ENCODE results near the gene CBX4.

DNA sequence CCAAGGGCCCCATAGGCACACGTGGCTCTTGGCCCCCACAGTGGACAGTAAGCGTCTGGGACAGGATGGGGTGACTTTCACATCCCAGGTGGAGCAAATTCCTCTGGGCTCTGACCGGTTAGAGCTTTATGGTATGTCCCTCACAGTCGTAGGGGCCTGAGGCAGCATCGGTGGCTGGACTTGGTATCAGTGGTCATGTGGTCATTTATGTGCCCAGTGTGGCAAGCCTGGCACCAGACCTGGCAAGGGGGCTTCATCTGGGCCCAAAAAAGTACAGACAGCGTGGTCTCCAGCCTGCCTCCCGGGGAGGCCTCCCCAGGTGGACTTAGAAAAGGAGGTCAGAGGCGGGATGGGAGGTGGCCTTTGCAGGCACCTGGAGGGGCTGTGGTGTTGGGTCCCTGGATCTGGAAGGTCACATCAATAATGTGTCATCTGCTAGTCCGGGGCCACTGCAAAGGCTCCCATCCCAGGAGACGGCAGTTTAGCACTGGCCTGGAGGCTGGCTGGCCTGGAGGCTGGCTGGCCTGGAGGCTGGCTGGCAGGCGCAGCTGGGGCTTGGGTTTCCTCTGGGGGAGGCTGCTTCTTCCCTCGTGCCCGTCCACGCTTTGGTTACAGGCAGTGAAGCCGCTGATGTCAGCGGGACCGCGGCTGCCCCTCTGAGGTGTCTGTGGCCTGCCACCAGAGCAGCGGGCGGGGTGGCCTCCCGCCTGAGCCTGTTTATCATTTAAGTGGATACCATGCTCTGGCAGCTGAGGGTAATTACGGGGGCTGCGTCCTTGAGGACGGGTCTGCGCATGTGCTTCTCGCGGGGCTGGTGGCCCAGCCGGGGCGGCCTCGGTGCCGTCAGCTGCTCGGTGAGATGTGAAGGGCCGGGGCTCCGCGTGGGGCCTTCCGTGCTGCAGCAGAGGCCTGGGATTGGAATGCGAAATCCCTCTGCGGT, 20.7 kb upstream of the CBX4 start:
- TF ChIP-seq, protein P1, sequence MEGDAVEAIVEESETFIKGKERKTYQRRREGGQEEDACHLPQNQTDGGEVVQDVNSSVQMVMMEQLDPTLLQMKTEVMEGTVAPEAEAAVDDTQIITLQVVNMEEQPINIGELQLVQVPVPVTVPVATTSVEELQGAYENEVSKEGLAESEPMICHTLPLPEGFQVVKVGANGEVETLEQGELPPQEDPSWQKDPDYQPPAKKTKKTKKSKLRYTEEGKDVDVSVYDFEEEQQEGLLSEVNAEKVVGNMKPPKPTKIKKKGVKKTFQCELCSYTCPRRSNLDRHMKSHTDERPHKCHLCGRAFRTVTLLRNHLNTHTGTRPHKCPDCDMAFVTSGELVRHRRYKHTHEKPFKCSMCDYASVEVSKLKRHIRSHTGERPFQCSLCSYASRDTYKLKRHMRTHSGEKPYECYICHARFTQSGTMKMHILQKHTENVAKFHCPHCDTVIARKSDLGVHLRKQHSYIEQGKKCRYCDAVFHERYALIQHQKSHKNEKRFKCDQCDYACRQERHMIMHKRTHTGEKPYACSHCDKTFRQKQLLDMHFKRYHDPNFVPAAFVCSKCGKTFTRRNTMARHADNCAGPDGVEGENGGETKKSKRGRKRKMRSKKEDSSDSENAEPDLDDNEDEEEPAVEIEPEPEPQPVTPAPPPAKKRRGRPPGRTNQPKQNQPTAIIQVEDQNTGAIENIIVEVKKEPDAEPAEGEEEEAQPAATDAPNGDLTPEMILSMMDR (conservative IDR thresholded peaks at IDR 0.05; ENCODE audit: low read depth, low read length): no peak
- TF ChIP-seq RAD21 (IDR thresholded peaks at IDR 0.05; ENCODE audit: low read length) (no peak), MAZ (IDR thresholded peaks at IDR 0.05; ENCODE audit: borderline replicate concordance, low read depth, low read length) (no peak), POLR2A (IDR thresholded peaks at IDR 0.05; ENCODE audit: low read depth, low read length) (no peak), SMC3 (IDR thresholded peaks at IDR 0.05; ENCODE audit: low read depth, low read length) (no peak), RFX5 (IDR thresholded peaks at IDR 0.05; ENCODE audit: low read depth, low read length) (no peak), CEBPB (IDR thresholded peaks at IDR 0.05; ENCODE audit: low read depth, low read length) (no peak), MXI1 (IDR thresholded peaks at IDR 0.05; ENCODE audit: borderline replicate concordance, low read depth, low read length) (no peak), CHD1 (IDR thresholded peaks at IDR 0.05; ENCODE audit: low read depth, low read length) (no peak), RCOR1 (IDR thresholded peaks at IDR 0.05; ENCODE audit: insufficient replicate concordance, low read length) (no peak), BHLHE40 (IDR thresholded peaks at IDR 0.05; ENCODE audit: low read depth, low read length) (no peak), MAFK (IDR thresholded peaks at IDR 0.05; ENCODE audit: low read depth, low read length) (no peak)
- TF ChIP-seq, protein P2, sequence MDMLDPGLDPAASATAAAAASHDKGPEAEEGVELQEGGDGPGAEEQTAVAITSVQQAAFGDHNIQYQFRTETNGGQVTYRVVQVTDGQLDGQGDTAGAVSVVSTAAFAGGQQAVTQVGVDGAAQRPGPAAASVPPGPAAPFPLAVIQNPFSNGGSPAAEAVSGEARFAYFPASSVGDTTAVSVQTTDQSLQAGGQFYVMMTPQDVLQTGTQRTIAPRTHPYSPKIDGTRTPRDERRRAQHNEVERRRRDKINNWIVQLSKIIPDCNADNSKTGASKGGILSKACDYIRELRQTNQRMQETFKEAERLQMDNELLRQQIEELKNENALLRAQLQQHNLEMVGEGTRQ (IDR thresholded peaks at IDR 0.05; ENCODE audit: low read depth, low read length): no peak
- TF ChIP-seq, protein P3, sequence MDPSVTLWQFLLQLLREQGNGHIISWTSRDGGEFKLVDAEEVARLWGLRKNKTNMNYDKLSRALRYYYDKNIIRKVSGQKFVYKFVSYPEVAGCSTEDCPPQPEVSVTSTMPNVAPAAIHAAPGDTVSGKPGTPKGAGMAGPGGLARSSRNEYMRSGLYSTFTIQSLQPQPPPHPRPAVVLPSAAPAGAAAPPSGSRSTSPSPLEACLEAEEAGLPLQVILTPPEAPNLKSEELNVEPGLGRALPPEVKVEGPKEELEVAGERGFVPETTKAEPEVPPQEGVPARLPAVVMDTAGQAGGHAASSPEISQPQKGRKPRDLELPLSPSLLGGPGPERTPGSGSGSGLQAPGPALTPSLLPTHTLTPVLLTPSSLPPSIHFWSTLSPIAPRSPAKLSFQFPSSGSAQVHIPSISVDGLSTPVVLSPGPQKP (IDR thresholded peaks at IDR 0.05; ENCODE audit: borderline replicate concordance, low read depth, low read length): no peak

All from IMR-90 (cell line).